Ecto neural progenitor cell (in vitro differentiated cells): ENCODE results near the gene TREM1.
"Not testable (repeated sequence)": the region's sequence is repeated elsewhere in the genome, so short reads cannot be mapped to it uniquely, and the experiment has no call there.

Source experiments
- DNase-seq: peaks from one replicate; pipeline ENCODE4 v3.0.0-alpha.2; 2018; ENCODE audit warnings: low spot score

TREM1 gene

DNA sequence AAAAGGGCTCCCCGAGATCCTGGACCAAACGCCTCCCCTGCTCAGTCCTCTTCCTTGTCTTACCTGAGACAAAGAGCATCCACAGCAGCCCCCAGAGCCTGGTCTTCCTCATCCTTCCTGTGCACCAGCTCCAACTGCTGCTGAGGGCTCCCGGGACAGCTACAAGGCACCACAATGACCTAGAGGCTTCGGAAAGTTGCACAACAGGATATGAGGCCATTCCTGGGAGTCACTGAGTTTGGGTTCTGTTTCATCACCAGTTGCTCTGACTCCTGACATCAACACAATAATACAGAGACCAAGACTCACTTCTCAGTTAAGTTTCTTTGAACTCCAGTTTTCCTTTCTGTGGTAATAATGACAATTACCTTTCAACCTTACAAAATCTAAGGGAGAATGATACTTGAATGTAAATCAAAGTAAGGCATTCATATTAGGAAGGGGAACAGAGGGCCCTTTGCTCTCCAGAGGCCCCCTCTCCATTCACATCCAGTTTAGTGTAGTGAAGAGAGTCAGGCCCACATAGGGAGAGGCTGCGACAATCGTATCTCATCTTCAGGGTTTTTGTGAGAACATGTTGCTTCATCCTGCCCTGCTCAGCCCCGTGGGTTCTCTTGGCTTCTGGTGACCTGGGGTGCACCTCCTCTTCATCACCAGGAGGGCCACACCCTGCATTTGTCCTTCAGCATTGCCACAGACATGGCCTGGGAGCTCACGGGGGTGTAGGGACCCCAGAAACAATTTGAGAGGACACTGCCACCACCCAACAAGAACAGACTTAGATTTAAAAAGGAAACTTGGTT lies at the start of gene TREM1:
TSS of gene TREM1 (minus strand) at position 139 of the 803 bp plus-strand sequence. CDS start at position 112, 27 bp downstream.
- no peak for DNase-seq

- no peak for DNase-seq
Observed at GRCh38 chr6:41335943-41336342, 49.5 kb upstream of the TREM1 start.

- no peak for DNase-seq
Observed at GRCh38 chr6:41335296-41335695, 48.8 kb upstream of the TREM1 start, which contains the start of gene NCR2. Gene NCR2, plus strand, starts transcription at chr6:41335608. Its CDS starts 269 bp downstream, at chr6:41335877.

- no peak for DNase-seq
Observed at GRCh38 chr6:41334482-41335040, 48.1 kb upstream of the TREM1 start.

DNA sequence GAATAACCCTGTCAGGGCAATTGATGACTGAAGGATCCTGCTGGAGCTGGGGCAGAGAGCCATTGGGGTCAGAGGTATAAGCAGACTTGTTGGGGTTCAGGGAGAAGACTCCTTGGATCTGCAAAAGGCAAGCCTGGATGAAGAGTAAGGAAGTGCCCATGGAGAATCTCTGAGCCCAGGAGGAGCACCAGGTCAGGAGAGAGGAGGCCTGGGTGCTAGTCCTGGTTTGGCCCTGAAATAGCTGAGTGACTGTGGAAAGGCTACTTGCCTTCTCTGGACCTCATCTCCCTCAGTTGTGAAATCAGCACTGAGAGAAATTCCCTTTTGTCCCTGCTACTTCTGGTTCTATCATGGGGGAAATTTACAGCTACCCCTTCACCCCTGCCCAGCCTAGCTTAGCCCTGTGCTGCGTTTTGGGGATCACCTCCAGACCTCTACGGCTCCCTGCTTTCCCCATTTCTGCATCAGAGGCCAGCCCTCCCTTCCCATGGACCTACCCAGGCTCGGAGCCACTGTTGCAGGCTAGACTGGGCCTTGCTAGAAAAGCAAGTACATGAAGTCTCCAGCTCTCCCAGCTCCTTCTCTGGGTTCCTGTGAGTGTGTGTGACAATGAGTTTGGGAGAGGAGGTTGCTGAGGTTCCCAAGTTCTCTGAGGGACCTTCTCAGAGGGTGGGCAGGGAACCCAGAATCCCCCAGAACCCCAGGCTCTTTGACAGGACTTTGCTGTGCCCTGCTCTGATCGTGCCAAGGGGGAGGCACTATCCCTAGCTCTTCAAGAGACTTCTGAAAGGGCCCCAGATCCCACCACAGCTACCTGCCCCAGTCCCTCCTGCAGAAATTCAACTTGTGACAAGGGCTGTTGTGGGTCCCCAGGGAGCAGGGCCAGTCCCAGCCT lies 46.6 kb upstream of the TREM1 start:
- no peak for DNase-seq

- no peak for DNase-seq
Observed at GRCh38 chr6:41332241-41332640, 45.8 kb upstream of the TREM1 start.

GRCh38 chr6:41331401-41332150 lies 45.1 kb upstream of the TREM1 start:
- DNase-seq: peak; percentile 38

DNA sequence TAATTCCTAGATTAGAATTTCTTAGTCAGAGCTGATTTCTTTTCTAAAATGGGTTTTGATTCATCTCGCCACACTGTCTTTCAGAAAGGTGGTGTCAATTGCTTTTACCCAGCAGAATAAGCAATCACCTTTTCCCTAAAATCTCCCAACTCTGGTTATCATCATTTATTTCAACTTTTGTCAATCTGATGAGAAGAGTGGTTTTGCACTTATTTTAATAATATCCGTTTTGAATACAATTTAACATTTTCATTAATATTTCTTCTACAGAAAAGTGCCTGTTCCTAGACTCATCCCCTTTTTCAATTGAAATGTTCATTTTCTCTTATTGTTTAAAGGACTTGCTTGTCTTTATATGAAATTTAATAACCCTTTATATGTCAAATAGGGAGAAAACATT lies 40.7 kb upstream of the TREM1 start:
- DNase-seq: no peak

DNA sequence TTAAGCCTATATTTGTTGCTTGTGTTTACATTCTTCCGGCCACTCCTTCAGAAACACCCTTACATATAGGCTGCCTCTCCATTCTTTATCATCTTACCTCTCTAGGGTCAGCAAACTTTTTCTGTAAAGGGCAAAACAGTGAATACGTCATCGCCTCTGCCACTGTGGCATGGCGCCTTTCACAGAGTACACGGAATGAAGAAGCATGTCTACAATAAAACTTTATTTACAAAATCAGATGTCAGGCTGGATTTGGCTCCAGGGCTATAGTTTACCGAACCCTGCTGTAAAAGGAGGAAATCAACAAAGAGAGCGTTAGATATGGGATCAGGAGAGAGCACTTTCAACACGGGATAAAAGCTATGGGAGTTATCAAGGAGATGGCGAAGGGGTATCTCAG lies 39.6 kb upstream of the TREM1 start:
- DNase-seq: no peak

GRCh38 chr6:41325446-41326066 lies 39.1 kb upstream of the TREM1 start:
- DNase-seq: no peak

DNA sequence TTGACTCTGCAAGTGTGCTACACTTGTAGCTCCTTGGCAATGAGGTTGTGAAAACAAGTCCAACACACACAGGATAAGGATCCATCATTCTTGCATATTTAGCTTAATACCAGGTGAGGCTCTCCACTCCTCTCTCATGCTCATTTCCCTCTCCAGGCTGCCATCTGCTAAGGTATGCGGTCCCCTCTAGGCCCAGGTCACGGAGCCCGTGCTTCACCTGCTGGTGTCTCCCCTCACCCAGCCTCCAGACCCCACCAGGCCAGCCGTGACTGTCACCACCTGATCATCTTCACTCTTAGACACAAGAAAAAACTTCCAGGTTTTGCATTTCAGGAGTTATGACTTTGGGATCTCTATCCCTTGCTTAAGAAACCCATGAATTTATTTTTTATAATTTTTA lies 34.7 kb upstream of the TREM1 start:
- no peak for DNase-seq

DNA sequence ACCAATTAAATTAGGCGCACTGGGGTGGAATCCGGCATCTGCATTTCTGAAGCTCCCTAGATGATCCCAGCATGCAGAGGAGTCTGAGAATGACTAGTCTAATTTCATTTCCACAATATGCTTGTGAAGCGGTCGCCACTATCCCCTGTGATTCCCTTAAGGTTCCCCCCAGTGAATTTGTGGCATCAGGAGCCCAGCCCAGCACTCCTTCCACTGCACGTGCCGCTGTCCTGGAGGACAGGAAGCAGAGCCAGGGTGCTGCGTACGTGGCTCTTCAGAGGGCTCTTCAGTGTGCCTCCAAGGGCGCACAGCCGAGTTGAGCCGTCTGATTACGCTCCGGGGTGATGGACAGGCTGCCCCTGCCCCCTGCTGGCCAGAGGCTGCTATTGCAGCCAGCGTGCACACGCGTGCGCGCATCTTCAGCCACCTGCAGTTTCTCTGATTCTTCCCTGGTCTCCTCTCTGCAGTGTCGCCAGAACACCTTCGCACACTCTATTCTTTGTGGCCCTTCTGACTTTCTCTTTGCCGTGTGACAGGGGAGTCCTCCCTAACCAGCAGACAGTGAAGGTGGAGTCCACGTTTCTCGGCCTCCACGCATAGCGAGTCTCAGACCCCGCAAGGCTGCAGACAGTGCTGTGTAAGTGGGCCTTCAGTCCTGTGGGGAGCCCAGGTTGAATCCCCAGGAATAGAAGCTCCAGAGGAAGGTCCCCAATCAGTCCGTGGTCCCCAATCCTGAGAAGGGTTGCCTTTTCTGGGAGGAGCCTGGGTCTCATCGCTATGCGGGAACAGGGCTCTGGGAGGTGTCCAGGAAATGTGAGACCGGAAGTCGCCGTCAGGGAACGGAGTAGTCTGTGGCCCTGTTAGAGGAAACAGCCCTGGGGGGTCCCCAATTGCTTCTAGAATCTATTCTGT lies 32.4 kb upstream of the TREM1 start:
- peak; percentile 91 for DNase-seq

DNA sequence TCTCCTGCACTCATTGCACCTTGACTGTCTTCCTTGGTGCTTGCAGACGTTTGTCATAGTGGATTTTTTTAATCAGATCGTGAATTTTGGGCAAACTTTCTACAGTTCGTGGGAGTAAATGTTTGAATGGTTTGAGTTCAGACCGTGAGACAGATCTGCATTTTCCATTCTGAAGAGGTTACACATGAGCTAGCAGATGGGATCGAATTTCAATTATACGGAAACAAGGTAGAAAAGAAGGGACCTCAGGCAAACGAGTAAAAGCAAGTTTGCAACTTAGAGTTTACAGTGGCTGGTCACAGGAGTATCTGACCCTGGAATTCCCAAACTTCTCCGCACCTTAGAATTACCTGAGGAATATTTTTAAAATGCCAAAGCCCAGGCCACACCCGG lies 31.8 kb upstream of the TREM1 start:
- DNase-seq: no peak

- DNase-seq: no peak
Observed at GRCh38 chr6:41315943-41316620, 29.6 kb upstream of the TREM1 start.

GRCh38 chr6:41315203-41315602 lies 28.7 kb upstream of the TREM1 start:
- DNase-seq: no peak

- DNase-seq: no peak
Observed at GRCh38 chr6:41306187-41306854, 19.8 kb upstream of the TREM1 start.

DNA sequence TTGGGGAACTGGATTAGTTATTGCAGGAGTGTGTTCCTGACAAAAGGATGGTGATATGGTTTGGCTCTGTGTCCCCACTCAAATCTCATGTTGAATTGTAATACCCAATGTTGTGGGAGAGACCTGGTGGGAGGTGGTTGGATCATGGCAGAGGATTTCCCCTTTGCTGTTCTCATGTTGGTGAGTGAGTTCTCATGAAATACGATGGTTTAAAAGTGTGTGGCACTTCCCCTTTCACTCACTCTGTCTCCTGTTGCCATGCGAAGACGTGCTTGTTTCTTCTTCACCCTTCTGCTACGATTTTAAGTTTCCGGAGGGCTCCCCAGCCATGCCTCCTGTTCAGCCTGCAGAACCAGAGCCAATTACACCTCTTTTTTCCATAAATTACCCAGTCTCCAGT lies 16.2 kb upstream of the TREM1 start:
- no peak for DNase-seq

DNA sequence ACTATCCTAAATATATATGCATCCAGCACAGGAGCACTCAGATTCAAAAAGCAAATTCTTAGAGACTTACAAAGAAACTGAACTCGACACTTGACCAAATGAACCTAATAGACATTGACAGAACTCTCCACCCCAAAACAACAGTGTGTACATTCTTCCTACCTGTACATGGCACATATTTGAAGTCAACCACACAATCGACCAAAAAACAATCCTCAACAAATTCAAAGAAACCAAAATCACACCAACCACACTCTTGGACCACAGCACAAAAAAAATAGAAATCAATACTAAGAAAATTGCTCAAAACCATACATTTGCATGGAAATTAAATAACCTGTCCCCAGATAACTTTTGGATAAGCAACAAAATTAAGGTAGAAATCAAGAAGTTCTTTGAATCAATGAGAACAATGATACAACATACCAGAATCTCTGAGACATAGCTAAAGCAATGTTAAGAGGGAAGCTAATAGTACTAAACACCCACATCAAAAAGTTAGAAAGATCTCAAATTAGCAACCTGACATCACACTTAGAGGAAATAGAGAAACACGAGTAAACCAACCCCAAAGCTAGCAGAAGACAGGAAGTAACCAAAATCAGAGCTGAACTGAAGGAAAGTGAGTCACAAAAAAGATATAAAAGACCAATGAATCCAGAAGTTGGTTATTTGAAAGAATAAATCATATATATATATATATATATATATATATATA lies 12.5 kb upstream of the TREM1 start:
- no peak for DNase-seq

DNA sequence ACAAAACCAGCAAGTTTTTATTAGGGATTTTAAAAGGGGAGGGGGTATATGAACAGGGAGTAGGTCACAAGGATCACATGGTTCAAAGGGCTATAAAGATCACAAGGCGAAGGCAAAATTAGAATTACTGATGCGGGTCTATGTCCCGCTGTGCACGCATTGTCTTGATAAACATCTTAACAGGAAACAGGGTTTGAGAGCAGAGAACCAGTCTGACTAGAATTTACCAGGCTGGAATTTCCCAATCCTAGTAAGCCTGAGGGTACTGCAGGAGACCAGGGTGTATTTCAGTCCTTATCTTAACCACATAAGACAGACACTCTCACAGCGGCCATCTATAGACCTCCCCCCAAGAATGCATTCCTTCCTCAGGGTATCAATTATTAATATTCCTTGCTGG lies 10.8 kb upstream of the TREM1 start:
- DNase-seq: not testable (repeated sequence)
